Heart right ventricle (tissue), 16 donors: ENCODE results near the gene FOXD4. TPM values are rescaled to one million over a fixed set of nuclear protein-coding genes. Genes with fewer than 3 reads are reported as not detected.
"Not testable (repeated sequence)": the region's sequence is repeated elsewhere in the genome, so short reads cannot be mapped to it uniquely, and the experiment has no call there.

Experiments
- ATAC-seq, 8 donors: fragments of 200-7000 bp; cut with Tn5 transposase; one replicate each; pipeline ENCODE4 v1.9.1; 2020; ENCODE audit warnings: mild to moderate bottlenecking in 8 of 8, moderate library complexity in 8 of 8, moderate number of reproducible peaks in 1 of 8
- DNase-seq, 2 donors: peaks; one replicate each; pipeline ENCODE4 v3.0.0-alpha.2; 2020
- H3K27ac ChIP-seq, 10 donors: fragments of 200-600 bp; sonication (generic) in 2 of 10; one replicate each; pipeline versions ENCODE4 v1.5.0 to v1.8.0; 2020 to 2022; ENCODE audit warnings: mild to moderate bottlenecking in 3 of 10
- H3K27me3 ChIP-seq, 7 donors: fragments of 200-600 bp; one replicate each; pipeline ENCODE4 v1.8.0; 2021 to 2022; ENCODE audit warnings: mild to moderate bottlenecking in 2 of 7
- H3K36me3 ChIP-seq, 9 donors: fragments of 200-600 bp; sonication (generic) in 1 of 9; one replicate each; pipeline versions ENCODE4 v1.5.0 to v1.8.0; 2020 to 2022; ENCODE audit warnings: mild to moderate bottlenecking in 2 of 9
- H3K4me1 ChIP-seq, 9 donors: fragments of 200-600 bp; sonication (generic) in 1 of 9; one replicate each; pipeline versions ENCODE4 v1.5.0 to v1.8.0; 2020 to 2022; ENCODE audit warnings: mild to moderate bottlenecking in 4 of 9
- H3K4me3 ChIP-seq, 10 donors: fragments of 200-600 bp; sonication (generic) in 2 of 10; one replicate each; pipeline versions ENCODE4 v1.5.0 to v1.8.0; 2020 to 2022; ENCODE audit warnings: mild to moderate bottlenecking in 7 of 10, moderate library complexity in 2 of 10
- H3K9me3 ChIP-seq, 11 donors: fragments of 200-600 bp in 10 of 11; sonication (generic) in 2 of 11; one replicate each; pipeline versions ENCODE4 v1.5.0 to v1.8.0; 2013 to 2022; ENCODE audit warnings: mild to moderate bottlenecking in 2 of 11, control low read depth in 1 of 11, moderate library complexity in 1 of 11
- WGBS, 2 donors: extraction: QIAGEN DNeasy Blood & Tissue Kit; methylation state at CpG; one replicate each; pipeline ENCODE4 v1.1.7; 2013; ENCODE audit warnings: inconsistent platforms in 1 of 2; 5-methylcytosine and 5-hydroxymethylcytosine counted together
- intact Hi-C, 10 donors: fragments of 100-400 bp; cut with DNase I; formaldehyde crosslinking; loops; one replicate each; pipeline versions ENCODE4 v1.11.1 to v1.14.2; 2022
- polyA plus RNA-seq, 2 donors: library from polyadenylated mRNA; stranded (reverse); fragments of 200-250 nt; gene quantifications; one replicate each; pipeline ENCODE4 v1.2.3, GENCODE V29; 2013
- total RNA-seq, 10 donors: library from RNA; stranded (reverse); fragmentation: NEBNext Ultra II Directional in 3 of 10; extraction: Animal tissue kit (Norgen Biotek cat#: 25700) in 3 of 10; gene quantifications; one replicate each; pipeline versions ENCODE4 v1.2.1 to v1.2.4, GENCODE V29; 2021 to 2023
- TF ChIP-seq, protein P1 (sequence below), 9 donors: fragments of 200-600 bp; sonication (generic) in 2 of 9; IDR thresholded peaks; one replicate each; pipeline versions ENCODE4 v1.5.0 to v1.8.0; 2021 to 2022; ENCODE audit warnings: antibody characterized with exemption in 9 of 9, mild to moderate bottlenecking in 5 of 9, moderate library complexity in 1 of 9
- donor health status: Arrhythmogenic right ventricular cardiomyopathy.
- donor health status: ischemic (EF 13 %, LVEDD 7.1; RV severe dilation, severe dysfunction).
- donor health status: healthy with polysubstance abuse.
- donor health status: DM: no; HTN: yes; CAD: no.
- donor health status: DM: no; HTN: no; CAD: no.
- donor health status: ischemic (EF 25% LVEDD 6.9; RV normal size, moderate dysfunction).
- donor health status: ischemic (EF 25% LVEDD 5.7; RV mildly dilated, moderate dysfunction).
- donor health status: healthy.
- donor health status: DM: yes; HTN: yes; CAD: no.
- donor health status: Ischemic cardiomyopathy.
- donor health status: ischemic (EF 35%, LVEDD 5.7; RV mildly dilated, moderate dysfunction).
- donor health status: nonischemic (EF 11% LVEDD 7.7; RV severe dilation, severe dysfunction).
- donor health status: DM: yes; HTN: yes; CAD: no.
- donor health status: PGD.
- donor health status: ischemic (EF 29% LVEDD 5.4; RV normal size, mild dysfunction).
- donor health status: nonischemic (EF 23%, LVEDD 6.1; RV moderate dilation, normal function).

FOXD4 gene
- total and polyA plus RNA-seq, 12 donors: 0.11 to 0.27 (median 0.13) TPM; not detected in 6

GRCh38 chr9:90851-91250 lies 27.4 kb downstream of the FOXD4 start:
- H3K9me3 ChIP-seq, H3K27ac ChIP-seq, H3K27me3 ChIP-seq, ATAC-seq, intact Hi-C loops, H3K4me1 ChIP-seq, H3K36me3 ChIP-seq, DNase-seq, H3K4me3 ChIP-seq: not testable (repeated sequence)
- 76 to 84% methylated on average over 1 of the region's 1 CpG for WGBS, 2 donors

DNA sequence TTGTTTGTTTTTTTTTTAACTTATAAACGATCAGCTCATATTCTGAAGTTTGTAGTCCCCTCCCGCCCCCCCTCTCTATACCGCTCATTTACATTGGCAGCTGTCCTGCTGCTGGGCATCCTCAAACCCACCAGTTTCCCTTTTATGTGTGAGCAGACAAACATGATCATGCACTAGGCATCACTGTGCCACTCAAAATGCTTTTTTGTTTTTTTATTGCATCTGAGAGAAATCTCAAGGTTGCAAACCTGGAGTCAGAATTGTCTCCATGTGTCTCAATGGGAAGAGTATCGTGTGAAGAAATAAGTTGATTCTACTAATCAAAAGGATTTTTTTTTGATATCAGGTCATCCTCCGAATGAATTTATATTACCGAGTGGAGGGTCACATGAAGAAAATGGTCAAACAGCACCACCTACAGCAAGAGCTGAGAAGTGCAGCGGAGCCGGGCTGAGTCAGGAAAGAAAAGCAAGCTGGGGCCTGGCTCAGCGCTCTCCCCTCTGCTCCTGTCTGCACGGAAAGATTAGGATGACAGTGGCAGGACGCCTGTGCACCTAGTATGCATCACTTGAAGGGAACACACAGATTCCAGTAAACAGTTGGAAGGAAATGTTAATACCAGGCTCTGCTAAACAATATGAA lies 29.7 kb downstream of the FOXD4 start:
- H3K36me3 ChIP-seq, H3K4me3 ChIP-seq, H3K9me3 ChIP-seq, H3K4me1 ChIP-seq, DNase-seq, H3K27me3 ChIP-seq, H3K27ac ChIP-seq, intact Hi-C loops: not testable (repeated sequence)
- 13 to 14% methylated on average over 5 of the region's 11 CpGs for WGBS, 2 donors
- peak; percentile 68 to 89 (median 86) for ATAC-seq
- TF ChIP-seq, protein P1, sequence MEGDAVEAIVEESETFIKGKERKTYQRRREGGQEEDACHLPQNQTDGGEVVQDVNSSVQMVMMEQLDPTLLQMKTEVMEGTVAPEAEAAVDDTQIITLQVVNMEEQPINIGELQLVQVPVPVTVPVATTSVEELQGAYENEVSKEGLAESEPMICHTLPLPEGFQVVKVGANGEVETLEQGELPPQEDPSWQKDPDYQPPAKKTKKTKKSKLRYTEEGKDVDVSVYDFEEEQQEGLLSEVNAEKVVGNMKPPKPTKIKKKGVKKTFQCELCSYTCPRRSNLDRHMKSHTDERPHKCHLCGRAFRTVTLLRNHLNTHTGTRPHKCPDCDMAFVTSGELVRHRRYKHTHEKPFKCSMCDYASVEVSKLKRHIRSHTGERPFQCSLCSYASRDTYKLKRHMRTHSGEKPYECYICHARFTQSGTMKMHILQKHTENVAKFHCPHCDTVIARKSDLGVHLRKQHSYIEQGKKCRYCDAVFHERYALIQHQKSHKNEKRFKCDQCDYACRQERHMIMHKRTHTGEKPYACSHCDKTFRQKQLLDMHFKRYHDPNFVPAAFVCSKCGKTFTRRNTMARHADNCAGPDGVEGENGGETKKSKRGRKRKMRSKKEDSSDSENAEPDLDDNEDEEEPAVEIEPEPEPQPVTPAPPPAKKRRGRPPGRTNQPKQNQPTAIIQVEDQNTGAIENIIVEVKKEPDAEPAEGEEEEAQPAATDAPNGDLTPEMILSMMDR (IDR thresholded peaks at IDR 0.05): peak in 3 of 9 donors; percentile 7 to 30 (median 29)

DNA sequence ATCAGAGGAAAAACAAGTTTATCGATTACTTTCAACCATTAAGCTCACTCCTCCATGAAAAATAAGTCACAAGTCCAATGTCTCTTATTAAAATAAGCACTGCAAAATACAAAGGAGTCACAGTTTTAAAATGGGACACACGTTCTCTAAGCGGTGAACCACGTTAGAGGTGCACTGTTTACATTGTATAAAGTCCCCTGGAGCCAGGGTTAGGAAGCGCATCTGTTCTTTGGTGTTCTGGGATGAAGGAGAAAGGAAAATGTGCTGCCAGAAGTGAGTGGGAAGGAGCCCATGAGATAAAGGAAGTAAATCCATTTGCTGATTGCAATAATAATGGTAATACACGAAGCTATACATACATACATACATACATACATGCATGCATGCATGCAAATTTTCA lies 30.4 kb downstream of the FOXD4 start:
- DNase-seq, H3K9me3 ChIP-seq, H3K36me3 ChIP-seq, H3K27ac ChIP-seq, H3K27me3 ChIP-seq, intact Hi-C loops, H3K4me3 ChIP-seq, H3K4me1 ChIP-seq, ATAC-seq: not testable (repeated sequence)
- 37 to 46% methylated on average over 5 of the region's 6 CpGs for WGBS, 2 donors

DNA sequence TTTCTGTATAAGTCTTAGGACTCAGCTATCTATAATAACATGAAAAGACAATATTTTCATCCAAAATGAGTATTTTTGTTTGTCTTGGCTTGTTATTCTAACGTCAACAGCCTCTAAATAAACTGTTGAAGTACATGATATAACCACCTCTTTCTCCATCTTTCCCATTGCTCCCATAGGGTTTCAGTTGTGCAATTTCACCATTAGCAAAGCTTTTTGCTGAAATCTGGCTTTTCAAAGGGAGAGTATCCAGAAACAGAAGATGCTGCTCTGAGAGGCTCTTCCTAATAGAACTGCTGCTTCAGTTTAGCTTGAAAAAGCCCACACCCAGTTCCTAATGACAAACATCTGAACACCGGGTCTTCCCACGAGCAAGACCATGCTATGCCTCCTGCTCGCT lies 31.1 kb downstream of the FOXD4 start:
- intact Hi-C loops, H3K36me3 ChIP-seq, H3K27me3 ChIP-seq, H3K9me3 ChIP-seq, DNase-seq, H3K4me1 ChIP-seq, H3K4me3 ChIP-seq, H3K27ac ChIP-seq: not testable (repeated sequence)
- WGBS, 2 donors: 47 to 60% methylated on average over 2 of the region's 4 CpGs
- ATAC-seq: peak in 1 of 8 donors; percentile 35

- H3K27ac ChIP-seq, H3K4me1 ChIP-seq, intact Hi-C loops, H3K9me3 ChIP-seq, ATAC-seq, H3K4me3 ChIP-seq, H3K27me3 ChIP-seq, H3K36me3 ChIP-seq, DNase-seq: not testable (repeated sequence)
Measured at GRCh38 chr9:86697-87096, 31.5 kb downstream of the FOXD4 start.

DNA sequence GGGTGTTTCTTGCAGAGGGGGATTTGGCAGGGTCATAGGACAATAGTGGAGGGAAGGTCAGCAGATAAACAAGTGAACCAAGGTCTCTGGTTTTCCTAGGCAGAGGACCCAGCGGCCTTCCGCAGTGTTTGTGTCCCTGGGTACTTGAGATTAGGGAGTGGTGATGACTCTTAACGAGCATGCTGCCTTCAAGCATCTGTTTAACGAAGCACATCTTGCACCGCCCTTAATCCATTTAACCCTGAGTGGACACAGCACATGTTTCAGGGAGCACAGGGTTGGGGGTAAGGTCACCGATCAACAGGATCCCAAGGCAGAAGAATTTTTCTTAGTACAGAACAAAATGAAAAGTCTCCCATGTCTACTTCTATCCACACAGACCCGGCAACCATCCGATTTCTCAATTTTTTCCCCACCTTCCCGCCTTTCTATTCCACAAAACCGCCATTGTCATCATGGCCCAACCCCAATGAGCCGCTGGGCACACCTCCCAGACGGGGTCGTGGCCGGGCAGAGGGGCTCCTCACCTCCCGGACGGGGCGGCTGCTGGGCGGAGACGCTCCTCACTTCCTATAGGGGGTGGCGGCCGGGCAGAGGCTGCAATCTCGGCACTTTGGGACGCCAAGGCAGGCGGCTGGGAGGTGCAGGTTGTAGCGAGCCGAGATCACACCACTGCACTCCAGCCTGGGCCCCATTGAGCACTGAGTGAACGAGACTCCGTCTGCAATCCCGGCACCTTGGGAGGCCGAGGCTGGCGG lies 35.1 kb downstream of the FOXD4 start:
- ATAC-seq, intact Hi-C loops, H3K9me3 ChIP-seq, H3K4me1 ChIP-seq, DNase-seq, H3K36me3 ChIP-seq, H3K27me3 ChIP-seq, H3K4me3 ChIP-seq, H3K27ac ChIP-seq: not testable (repeated sequence)
- WGBS, 2 donors: 83 to 89% methylated on average over 23 to 28 of the region's 31 CpGs

GRCh38 chr9:78333-78732 lies 39.9 kb downstream of the FOXD4 start:
- H3K4me1 ChIP-seq, H3K27me3 ChIP-seq, H3K27ac ChIP-seq, H3K36me3 ChIP-seq, intact Hi-C loops, DNase-seq, H3K9me3 ChIP-seq, H3K4me3 ChIP-seq: not testable (repeated sequence)
- peak in 2 of 8 donors; percentile 56 to 76 for ATAC-seq
- 55 to 73% methylated on average over 3 of the region's 3 CpGs for WGBS, 2 donors

DNA sequence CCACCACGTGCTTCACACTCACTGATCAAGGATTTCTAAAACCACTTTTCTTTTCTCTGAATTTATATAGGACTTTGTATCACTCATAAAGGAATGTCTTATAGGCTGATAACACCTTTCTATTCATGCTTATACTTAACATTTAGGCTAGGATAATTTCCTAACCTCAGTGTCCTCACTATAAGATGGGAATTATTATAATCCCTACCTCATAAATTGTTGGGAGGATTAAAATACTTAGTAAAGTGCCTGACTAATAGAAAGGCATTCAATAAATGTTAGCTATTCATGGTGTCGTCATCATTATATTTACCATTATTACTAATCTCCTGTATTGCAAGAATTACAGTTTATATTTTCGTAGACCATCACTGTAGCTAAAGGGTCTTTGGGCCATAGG lies 41.8 kb downstream of the FOXD4 start:
- H3K9me3 ChIP-seq, ATAC-seq, intact Hi-C loops, DNase-seq, H3K27ac ChIP-seq, H3K36me3 ChIP-seq, H3K4me3 ChIP-seq, H3K4me1 ChIP-seq: not testable (repeated sequence)
- peaks cover 0 to 14% (median 5%) of the 10 kb centered on the region in 7 donors for H3K27me3 ChIP-seq
- WGBS, 2 donors: 79 to 84% methylated on average over 3 of the region's 3 CpGs

- H3K9me3 ChIP-seq, intact Hi-C loops, H3K36me3 ChIP-seq, H3K4me1 ChIP-seq: not testable (repeated sequence)
- peak in 1 of 2 donors; percentile 18 for DNase-seq
- WGBS, 2 donors: 11 to 12% methylated on average over 16 to 18 of the region's 18 CpGs
- peak; percentile 3 to 68 (median 26) for ATAC-seq
- peaks cover 0 to 14% (median 5%) of the 10 kb centered on the region in 7 donors for H3K27me3 ChIP-seq
- peak overlapping the region in 7 of 10 donors; percentile 50 to 78 (median 64) for H3K27ac ChIP-seq
- peak overlapping the region in 9 of 10 donors; percentile 39 to 62 (median 51) for H3K4me3 ChIP-seq
Measured at GRCh38 chr9:73900-74525, 44.2 kb downstream of the FOXD4 start.
